IPS-NIHi7 (cell line): ENCODE measurements around the gene DDX46.
A peak's percentile ranks its signal among the peaks of the same experiment; 100 is the strongest.
"Not testable (repeated sequence)": the region's sequence is repeated elsewhere in the genome, so short reads cannot be mapped to it uniquely, and the experiment has no call there.

ENCODE experiments used
- DNase-seq: peaks from one replicate; pipeline ENCODE4 v3.0.0; 2012; ENCODE audit warnings: mixed read lengths; ENCODE audit errors: extremely low spot score

The DDX46 gene

DNA sequence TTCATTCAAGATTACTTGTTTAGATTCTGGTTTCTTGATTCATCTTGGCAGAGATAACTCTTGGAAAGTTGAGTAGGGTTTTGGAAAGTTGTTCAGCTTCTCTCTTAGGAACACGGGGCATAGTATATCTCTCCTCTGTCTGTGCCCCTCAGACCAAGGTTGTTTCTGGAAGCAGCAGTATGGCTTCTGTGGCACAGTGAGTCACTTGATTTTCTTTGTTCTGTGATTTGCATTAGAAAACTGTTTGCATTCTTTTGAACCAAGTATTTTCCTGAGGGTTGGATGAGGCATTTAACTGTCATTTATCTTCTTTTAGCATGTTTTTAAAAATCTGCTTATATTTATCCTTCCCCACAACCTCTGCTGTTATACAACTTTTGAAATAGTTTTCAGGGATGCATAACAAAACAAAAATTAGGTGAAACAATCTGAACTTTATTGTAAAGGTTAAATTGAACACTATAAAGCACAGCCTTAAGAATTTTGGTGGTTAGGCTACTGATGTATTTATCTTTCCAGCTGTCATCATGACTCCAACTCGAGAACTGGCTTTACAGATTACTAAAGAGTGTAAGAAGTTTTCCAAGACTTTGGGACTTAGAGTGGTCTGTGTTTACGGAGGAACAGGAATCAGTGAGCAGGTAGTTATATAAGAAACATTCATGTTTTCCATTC is 26.5 kb downstream of the DDX46 start:
- peak; percentile 17 for DNase-seq

GRCh38 chr5:134787692-134788091 is 29.1 kb downstream of the DDX46 start:
- no peak for DNase-seq

GRCh38 chr5:134791580-134791979 is 33.0 kb downstream of the DDX46 start:
- DNase-seq: no peak

DNA sequence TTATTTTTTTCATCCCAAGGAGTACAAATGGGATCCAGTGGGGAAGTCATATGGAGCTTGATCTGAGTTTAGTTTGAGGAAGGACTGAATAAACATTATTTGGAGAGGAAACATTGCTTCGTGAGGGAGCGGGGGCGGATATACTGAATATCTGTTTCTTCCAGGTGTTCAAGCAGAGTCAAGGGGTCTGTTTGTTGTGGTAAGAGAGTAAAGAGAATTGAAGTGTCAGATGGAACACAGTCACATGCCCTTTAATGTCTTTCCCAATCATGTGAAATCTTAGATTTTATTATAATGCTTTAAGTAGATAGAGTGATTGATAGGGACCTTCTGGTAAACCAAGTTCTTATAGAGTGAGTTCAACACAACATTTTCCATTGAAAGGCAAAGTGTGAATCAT is 33.7 kb downstream of the DDX46 start:
- no peak for DNase-seq

DNA sequence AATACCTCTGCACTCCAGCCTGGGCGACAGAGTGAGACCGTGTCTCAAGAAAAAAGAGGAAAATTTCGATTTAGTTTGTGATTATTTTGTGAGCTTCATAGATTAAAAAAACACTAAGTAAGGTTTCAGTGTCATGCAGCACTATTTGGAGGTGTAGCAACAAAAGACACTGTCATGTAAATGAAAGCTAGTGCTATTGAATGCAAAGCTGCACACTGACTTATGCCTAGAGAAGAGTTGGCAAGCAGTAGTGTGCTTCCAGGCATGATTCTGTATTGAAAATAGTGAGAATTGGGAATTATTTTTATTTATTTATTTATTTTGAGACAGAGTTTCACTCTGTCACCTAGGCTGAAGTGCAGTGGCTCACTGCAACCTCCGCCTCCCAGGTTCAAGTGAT is 34.5 kb downstream of the DDX46 start:
- DNase-seq: no peak

GRCh38 chr5:134794082-134794481 is 35.5 kb downstream of the DDX46 start:
- no peak for DNase-seq

- DNase-seq: no peak
These were observed 36.2 kb downstream of the DDX46 start for GRCh38 chr5:134794819-134795218.

GRCh38 chr5:134798468-134798867 is 39.9 kb downstream of the DDX46 start:
- no peak for DNase-seq

DNA sequence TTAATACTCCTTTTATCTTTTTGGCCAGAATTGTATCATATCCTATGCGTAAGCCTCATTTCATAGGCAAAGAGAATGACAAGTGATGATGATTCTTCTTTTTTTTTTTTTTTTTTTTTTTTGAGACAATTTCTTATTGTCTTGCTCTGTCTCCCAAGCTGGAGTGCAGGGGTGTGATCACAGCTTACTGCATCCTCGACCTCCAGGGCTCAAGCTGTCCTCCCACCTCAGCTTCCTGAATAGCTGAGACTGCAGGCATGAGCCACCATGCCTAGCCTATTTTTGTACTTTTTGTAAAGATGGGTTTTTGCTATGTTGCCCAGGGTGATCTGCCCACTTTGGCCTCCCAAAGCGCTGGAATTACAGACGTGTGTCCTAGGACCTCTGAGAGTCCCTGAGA is 45.2 kb downstream of the DDX46 start:
- DNase-seq: no peak

- no peak for DNase-seq
These were observed 54.8 kb downstream of the DDX46 start for GRCh38 chr5:134813407-134813806.

GRCh38 chr5:134813827-134814226 is 55.2 kb downstream of the DDX46 start:
- no peak for DNase-seq

DNA sequence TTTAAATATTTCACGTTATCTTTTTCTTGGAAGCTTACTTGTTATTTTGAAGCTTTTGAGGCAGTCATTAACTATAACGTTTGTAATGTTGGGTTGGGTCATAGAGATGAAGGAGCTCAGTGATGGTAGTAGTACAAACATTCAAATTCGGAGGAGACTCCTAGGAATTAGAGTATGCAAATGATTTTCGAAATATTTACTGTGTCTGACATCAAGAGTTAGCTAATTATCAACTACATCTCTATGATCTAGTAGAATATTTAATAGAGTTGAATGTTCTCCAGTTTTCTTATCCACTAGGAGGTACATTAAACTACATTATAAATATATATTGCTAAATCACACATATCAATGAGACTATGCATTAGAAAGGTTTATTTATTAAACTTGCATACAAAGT is 58.4 kb downstream of the DDX46 start:
- no peak for DNase-seq

DNA sequence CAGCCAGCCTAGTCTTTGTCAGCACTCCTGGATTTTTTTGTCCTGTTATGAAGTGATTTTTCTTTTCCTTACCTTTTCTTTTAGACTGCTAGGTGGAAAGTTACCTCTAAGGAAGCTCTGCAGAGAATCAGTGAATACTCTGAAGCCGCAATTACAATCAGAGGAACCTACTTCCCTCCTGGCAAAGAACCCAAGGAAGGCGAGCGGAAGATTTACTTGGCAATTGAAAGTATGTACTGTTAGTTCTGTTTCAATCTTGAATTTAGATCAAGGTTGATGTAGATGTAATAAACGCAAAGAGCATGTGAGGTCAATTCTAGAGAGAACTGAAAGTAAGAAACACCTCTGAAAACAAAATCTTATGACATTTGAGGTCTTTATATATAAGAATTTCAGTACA is 60.2 kb downstream of the DDX46 start:
- DNase-seq: no peak

- no peak for DNase-seq
These were observed 60.9 kb downstream of the DDX46 start for GRCh38 chr5:134819407-134819963.

DNA sequence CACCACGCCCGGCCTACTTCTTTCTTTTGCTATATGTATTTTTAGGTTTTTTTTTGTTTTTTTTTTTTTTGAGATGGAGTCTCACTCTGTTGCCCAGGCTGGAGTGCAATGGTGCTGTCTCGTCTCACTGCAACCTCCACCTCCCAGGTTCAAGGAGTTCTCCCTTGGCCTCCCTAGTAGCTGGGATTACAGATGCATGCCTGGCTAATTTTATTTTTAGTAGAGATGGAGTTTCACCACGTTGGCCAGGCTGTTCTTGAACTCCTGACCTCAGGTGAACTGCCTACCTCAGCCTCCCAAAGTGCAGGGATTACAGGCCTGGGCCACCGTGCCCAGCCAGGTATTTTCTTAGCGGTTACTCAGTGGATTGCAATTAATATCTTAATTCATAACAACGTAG is 63.3 kb downstream of the DDX46 start:
- DNase-seq: no peak

- DNase-seq: no peak
These were observed 66.1 kb downstream of the DDX46 start for GRCh38 chr5:134824681-134825080.

- no peak for DNase-seq
These were observed 66.6 kb downstream of the DDX46 start for GRCh38 chr5:134825212-134825611.

DNA sequence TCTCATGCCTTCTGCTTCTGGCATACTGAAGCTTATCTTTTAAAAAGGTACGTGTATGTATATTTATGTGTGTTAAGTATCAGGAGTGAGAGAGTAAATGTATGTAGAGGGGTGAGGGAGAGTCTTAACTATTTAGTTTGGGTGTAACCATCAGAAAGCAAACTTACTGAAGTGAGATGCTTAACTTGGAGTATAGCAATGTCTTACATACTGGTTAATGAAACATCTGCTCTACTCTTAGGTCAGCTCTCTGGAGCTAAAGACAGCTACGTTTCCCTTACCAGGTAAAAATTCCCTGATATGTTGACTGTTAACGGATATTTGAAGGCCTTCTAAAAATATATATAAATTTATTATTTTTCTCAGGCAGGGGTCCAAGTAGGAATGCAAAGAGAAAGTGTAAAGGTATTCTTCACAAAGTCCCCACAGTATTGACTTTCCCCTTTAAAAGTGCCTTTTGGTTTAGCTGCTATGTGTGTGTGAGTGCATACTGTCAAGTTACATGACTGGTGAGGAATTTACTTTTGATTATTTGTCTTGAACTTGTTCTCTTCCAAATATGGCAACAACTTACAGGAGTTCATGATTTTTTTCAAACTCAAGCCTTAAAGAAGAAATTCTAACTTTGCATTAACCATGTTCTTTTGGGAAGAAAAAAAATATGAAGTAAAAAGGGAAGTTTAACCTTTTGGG is 74.9 kb downstream of the DDX46 start:
- DNase-seq: no peak

- DNase-seq: no peak
These were observed 77.0 kb downstream of the DDX46 start for GRCh38 chr5:134835623-134836022.

GRCh38 chr5:134837530-134838181 is 79.1 kb downstream of the DDX46 start:
- DNase-seq: no peak

- DNase-seq: not testable (repeated sequence)
These were observed 79.8 kb downstream of the DDX46 start for GRCh38 chr5:134838361-134838760.

GRCh38 chr5:134840811-134841210 is 82.2 kb downstream of the DDX46 start:
- no peak for DNase-seq

GRCh38 chr5:134844252-134844651 is 85.7 kb downstream of the DDX46 start:
- no peak for DNase-seq
